Heart left ventricle (tissue), 16 donors: Measurements from ENCODE around the gene ADGRG1. TPM values are rescaled to one million over a fixed set of nuclear protein-coding genes. Genes with fewer than 3 reads are reported as not detected.

Source experiments
- ATAC-seq, 4 donors: fragments of 200-7000 bp; cut with Tn5 transposase; one replicate each; pipeline ENCODE4 v1.9.1; 2020 to 2022; ENCODE audit warnings: moderate library complexity in 4 of 4, mild to moderate bottlenecking in 3 of 4, moderate number of reproducible peaks in 1 of 4
- DNase-seq, 5 donors: peaks; one replicate each; pipeline ENCODE4 v3.0.0-alpha.2; 2020
- H3K27ac ChIP-seq, 12 donors: fragments of 200-600 bp; sonication (generic) in 4 of 12; one replicate each; pipeline versions ENCODE4 v1.5.0 to v1.8.0; 2016 to 2022; ENCODE audit warnings: mild to moderate bottlenecking in 2 of 12
- H3K27me3 ChIP-seq, 9 donors: fragments of 200-600 bp; sonication (generic) in 2 of 9; one replicate each; pipeline versions ENCODE4 v1.5.1 to v1.8.0; 2016 to 2022; ENCODE audit warnings: mild to moderate bottlenecking in 3 of 9
- H3K36me3 ChIP-seq, 9 donors: fragments of 200-600 bp; sonication (generic) in 2 of 9; one replicate each; pipeline versions ENCODE4 v1.5.0 to v1.8.0; 2018 to 2022; ENCODE audit warnings: mild to moderate bottlenecking in 2 of 9
- H3K4me1 ChIP-seq, 12 donors: fragments of 200-600 bp; sonication (generic) in 4 of 12; one replicate each; pipeline versions ENCODE4 v1.5.0 to v1.8.0; 2016 to 2022; ENCODE audit warnings: mild to moderate bottlenecking in 3 of 12
- H3K4me3 ChIP-seq, 12 donors: fragments of 200-600 bp; sonication (generic) in 4 of 12; one replicate each; pipeline versions ENCODE4 v1.5.0 to v1.8.0; 2017 to 2022; ENCODE audit warnings: mild to moderate bottlenecking in 9 of 12, moderate library complexity in 4 of 12
- H3K9me3 ChIP-seq, 12 donors: fragments of 200-600 bp; sonication (generic) in 4 of 12; one replicate each; pipeline versions ENCODE4 v1.5.0 to v1.8.0; 2016 to 2022; ENCODE audit warnings: mild to moderate bottlenecking in 1 of 12
- POLR2A ChIP-seq, 2 donors: fragments of 450-650 bp; IDR thresholded peaks; one replicate each; pipeline ENCODE4 v1.6.1; 2017; ENCODE audit warnings: antibody characterized with exemption in 2 of 2, mild to moderate bottlenecking in 2 of 2, moderate library complexity in 2 of 2
- whole genome bisulfite sequencing, 4 donors: extraction: QIAGEN DNeasy Blood & Tissue Kit in 2 of 4; methylation state at CpG; one replicate each; pipeline versions ENCODE4 v1.1.5 to v1.1.7; 2013 to 2018; 5-methylcytosine and 5-hydroxymethylcytosine counted together
- intact Hi-C, 10 donors: fragments of 100-400 bp; cut with DNase I; formaldehyde crosslinking; loops; one replicate each; pipeline versions ENCODE4 v1.11.1 to v1.14.2; 2022
- polyA plus RNA-seq, 2 donors: library from polyadenylated mRNA; stranded (reverse); fragments of 200-250 nt; gene quantifications; one replicate each; pipeline ENCODE4 v1.2.3, GENCODE V29; 2013
- total RNA-seq, 9 donors: library from RNA; depleted of rRNA in 2 of 9; stranded (reverse); fragments of >200 nt in 2 of 9; fragmentation: NEBNext Ultra II Directional in 3 of 9; extraction: Animal tissue kit (Norgen Biotek cat#: 25700) in 3 of 9; gene quantifications; one replicate each; pipeline versions ENCODE4 v1.1.0 to v1.2.4, GENCODE V29; 2016 to 2023
- TF ChIP-seq, protein P1 (sequence below), 12 donors: fragments of 200-600 bp; sonication (generic) in 4 of 12; IDR thresholded peaks; one replicate each; pipeline versions ENCODE4 v1.5.0 to v1.8.0; 2018 to 2022; ENCODE audit warnings: antibody characterized with exemption in 12 of 12, mild to moderate bottlenecking in 5 of 12
- donor health status: ischemic (EF 13 %, LVEDD 7.1; RV severe dilation, severe dysfunction).
- donor health status: healthy with polysubstance abuse.
- donor health status: DM: no; HTN: yes; CAD: no.
- donor health status: DM: no; HTN: no; CAD: no.
- donor health status: ischemic (EF 25% LVEDD 6.9; RV normal size, moderate dysfunction).
- donor health status: ischemic (EF 25% LVEDD 5.7; RV mildly dilated, moderate dysfunction).
- donor health status: healthy.
- donor health status: DM: yes; HTN: yes; CAD: no.
- donor health status: ischemic (EF 35%, LVEDD 5.7; RV mildly dilated, moderate dysfunction).
- donor health status: nonischemic (EF 11% LVEDD 7.7; RV severe dilation, severe dysfunction).
- donor health status: DM: yes; HTN: yes; CAD: no.
- donor health status: PGD.
- donor health status: ischemic (EF 29% LVEDD 5.4; RV normal size, mild dysfunction).
- donor health status: nonischemic (EF 23%, LVEDD 6.1; RV moderate dilation, normal function).

The ADGRG1 gene
- total and polyA plus RNA-seq, 11 donors = 14.1 to 65.2 (median 17.5) TPM

DNA sequence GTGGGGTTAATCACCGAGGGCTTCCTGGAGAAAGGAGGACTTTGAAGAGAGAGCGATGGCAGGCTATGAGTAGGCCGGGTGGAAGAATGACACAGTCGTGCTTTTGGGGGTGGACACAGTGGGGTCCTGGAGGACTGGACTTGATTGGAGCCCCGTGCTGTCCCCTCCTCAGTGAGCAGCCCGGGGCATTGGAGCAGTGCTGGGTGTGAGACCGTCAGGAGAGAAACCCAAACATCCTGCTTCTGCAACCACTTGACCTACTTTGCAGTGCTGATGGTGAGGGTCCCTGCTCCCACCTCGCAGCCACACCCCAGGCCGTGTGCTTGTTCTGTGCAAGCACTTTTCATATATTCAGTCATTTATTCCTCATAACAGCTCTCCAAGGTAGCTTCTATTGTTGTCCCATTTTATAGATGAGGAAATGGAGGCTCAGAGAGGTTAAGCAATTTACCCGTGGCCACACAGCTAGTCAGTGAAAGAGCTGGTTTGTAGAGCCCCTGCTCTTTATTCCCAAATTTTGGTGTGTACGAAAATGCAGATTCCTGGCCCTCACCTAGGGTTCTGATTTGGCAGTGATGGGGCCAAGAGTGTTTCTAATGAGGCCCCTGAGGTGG lies 28.0 kb downstream of the ADGRG1 start:
- Histone ChIP-seq H3K27ac (no peak overlapping the region), H3K9me3 (no peaks in the 10 kb centered on the region), H3K36me3 (peaks cover 0 to 59% (median 18%) of the 10 kb centered on the region in 9 donors), H3K4me1 (peaks cover 0 to 9% (median 0%) of the 10 kb centered on the region in 12 donors), H3K27me3 (no peaks in the 10 kb centered on the region), H3K4me3 (no peak overlapping the region)
- WGBS, 4 donors = 81 to 88% (median 87%) methylated on average over 11 of the region's 11 CpGs
- no peak for DNase-seq
- TF ChIP-seq POLR2A (IDR thresholded peaks at IDR 0.05) = no peak
- TF ChIP-seq, protein P1, sequence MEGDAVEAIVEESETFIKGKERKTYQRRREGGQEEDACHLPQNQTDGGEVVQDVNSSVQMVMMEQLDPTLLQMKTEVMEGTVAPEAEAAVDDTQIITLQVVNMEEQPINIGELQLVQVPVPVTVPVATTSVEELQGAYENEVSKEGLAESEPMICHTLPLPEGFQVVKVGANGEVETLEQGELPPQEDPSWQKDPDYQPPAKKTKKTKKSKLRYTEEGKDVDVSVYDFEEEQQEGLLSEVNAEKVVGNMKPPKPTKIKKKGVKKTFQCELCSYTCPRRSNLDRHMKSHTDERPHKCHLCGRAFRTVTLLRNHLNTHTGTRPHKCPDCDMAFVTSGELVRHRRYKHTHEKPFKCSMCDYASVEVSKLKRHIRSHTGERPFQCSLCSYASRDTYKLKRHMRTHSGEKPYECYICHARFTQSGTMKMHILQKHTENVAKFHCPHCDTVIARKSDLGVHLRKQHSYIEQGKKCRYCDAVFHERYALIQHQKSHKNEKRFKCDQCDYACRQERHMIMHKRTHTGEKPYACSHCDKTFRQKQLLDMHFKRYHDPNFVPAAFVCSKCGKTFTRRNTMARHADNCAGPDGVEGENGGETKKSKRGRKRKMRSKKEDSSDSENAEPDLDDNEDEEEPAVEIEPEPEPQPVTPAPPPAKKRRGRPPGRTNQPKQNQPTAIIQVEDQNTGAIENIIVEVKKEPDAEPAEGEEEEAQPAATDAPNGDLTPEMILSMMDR (IDR thresholded peaks at IDR 0.05) = no peak
- intact Hi-C loops = loop anchor here in 3 of 10 donors (5.0 to 10.0 kb wide), 3 partner anchors 46 to 61 kb away; no protein-coding TSS in a partner anchor
- no peak for ATAC-seq

DNA sequence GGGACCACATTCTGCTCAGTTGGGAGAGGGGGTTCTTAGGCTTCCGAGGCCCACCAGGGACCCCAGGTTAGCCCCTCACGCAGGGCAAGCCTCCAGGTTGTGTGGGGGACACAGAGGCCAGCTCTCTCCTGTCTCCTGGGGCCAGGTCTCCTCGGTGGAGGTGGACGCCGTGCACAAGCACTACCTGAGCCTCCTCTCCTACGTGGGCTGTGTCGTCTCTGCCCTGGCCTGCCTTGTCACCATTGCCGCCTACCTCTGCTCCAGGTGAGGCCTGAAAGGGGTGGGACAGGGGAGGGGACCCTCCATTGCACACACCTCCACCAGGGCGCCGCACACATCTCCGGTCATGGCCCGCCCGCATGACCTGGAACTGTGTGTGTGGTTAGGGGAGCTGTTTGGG lies 28.8 kb downstream of the ADGRG1 start:
- intact Hi-C loops = loop anchor here in 3 of 10 donors (5.0 to 10.0 kb wide), 3 partner anchors 45 to 60 kb away; no protein-coding TSS in a partner anchor
- no peak for DNase-seq
- 92 to 95% (median 92%) methylated on average over 9 to 13 of the region's 13 CpGs for WGBS, 4 donors

DNA sequence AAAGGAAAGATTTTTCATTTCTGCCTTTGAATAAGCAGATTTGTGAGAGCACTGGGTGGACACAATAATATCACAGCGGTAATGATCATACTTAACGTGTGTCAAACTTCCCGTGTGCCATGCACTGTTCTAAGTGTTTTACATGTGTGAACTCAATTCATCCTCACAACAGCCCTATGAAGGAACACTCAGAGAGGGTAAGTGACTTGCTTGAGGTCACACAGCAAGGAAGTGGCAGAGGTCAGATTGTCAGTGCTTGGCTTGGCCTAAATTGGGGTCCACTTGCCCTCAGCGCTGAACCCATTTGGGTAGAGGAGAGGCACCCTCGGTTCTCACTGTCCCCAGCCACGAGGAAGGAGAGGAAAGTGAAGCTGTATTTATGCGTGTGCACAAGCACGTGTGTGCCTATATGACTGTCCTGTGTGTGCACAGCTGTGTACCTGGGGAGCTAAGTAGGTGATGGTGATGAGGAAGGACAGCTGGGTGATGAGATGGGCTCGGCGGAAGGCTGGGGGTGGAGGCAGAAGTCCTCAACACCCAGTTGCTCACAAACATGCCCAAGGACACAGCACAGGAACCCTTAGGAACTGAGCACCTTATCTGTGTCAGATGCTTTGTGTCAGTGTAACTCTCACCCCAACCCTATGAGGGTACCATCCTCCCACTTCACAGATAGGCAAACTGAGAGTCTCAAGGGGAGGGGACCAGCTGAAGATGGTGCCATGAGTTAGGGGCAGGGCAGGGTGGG lies 29.9 kb downstream of the ADGRG1 start:
- H3K27me3 ChIP-seq = no peaks in the 10 kb centered on the region
- no peak for TF ChIP-seq POLR2A (IDR thresholded peaks at IDR 0.05)
- TF ChIP-seq, protein P1 (IDR thresholded peaks at IDR 0.05) = no peak
- ATAC-seq (no peak), DNase-seq (no peak)
- H3K4me3 ChIP-seq = no peak overlapping the region
- peaks cover 0 to 58% (median 28%) of the 10 kb centered on the region in 9 donors for H3K36me3 ChIP-seq
- intact Hi-C loops = loop anchor here in 3 of 10 donors (5.0 to 10.0 kb wide), 3 partner anchors 44 to 59 kb away; no protein-coding TSS in a partner anchor
- no peaks in the 10 kb centered on the region for H3K9me3 ChIP-seq
- H3K27ac ChIP-seq = no peak overlapping the region
- 83 to 90% (median 84%) methylated on average over 10 of the region's 10 CpGs for WGBS, 4 donors
- H3K4me1 ChIP-seq = peaks cover 0 to 4% (median 0%) of the 10 kb centered on the region in 12 donors

More for the DNA sequence above, 28.8 kb downstream of the ADGRG1 start:
- H3K4me1 ChIP-seq = peaks cover 0 to 9% (median 0%) of the 10 kb centered on the region in 12 donors
- no peak for ATAC-seq
- H3K4me3 ChIP-seq = no peak overlapping the region
- peaks cover 0 to 59% (median 23%) of the 10 kb centered on the region in 9 donors for H3K36me3 ChIP-seq
- H3K27ac ChIP-seq = no peak overlapping the region
- TF ChIP-seq, protein P1 (IDR thresholded peaks at IDR 0.05) = no peak
- no peak for TF ChIP-seq POLR2A (IDR thresholded peaks at IDR 0.05)
- no peaks in the 10 kb centered on the region for H3K9me3 ChIP-seq
- no peaks in the 10 kb centered on the region for H3K27me3 ChIP-seq
